ENCODE results near the gene AK2. TPM values are rescaled to one million over a fixed set of nuclear protein-coding genes. Genes with fewer than 3 reads are reported as not detected.

Gene AK2
- total RNA-seq, 1 experiment from 2014 or later, result 159 TPM

DNA sequence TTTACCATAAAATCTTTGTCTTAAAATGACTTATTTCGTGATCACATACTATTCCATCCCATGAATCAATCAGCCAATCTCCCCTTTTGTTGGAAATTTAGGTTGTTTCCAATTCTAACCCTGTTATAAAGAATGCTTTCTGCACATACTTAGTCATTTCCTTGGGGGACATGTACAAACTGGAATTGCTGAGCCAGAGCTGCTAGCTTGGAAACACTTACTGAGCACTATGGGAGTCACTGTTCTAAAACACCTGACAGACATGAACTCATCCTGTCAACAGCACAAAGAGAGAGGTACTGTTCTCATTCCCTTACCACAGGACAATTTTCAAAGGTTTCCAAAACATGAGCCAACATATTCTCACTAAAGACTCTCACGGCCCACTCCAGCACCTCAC lies 32.1 kb downstream of the AK2 start:
- H2BK20ac ChIP-seq (ENCODE audit: low read depth, low read length, poor library complexity, severe bottlenecking), result no peak overlapping the region
- no peak overlapping the region for H4K5ac ChIP-seq (ENCODE audit: insufficient read length, low read depth, low read length)
- H2BK5ac ChIP-seq (ENCODE audit: insufficient read length, low read length), result no peak overlapping the region
- Mint-ChIP-seq H3K9me3 (no peaks in the 10 kb centered on the region), H3K36me3 (ENCODE audit: insufficient read depth in 1 of 3, low read depth in 3 of 3) (peaks cover 6 to 27% (median 15%) of the 10 kb centered on the region in 3 experiments; a peak in 6 of 7 replicates), H3K27ac (peak overlapping the region in 1 of 3 experiments; percentile 8; a peak in 1 of 7 replicates), H3K4me1 (peaks cover 28 to 33% of the 10 kb centered on the region in 2 experiments), H3K4me3 (no peak overlapping the region), H3K27me3 (ENCODE audit: low read depth) (no peaks in the 10 kb centered on the region; the same call in 1 of the 2 replicates)
- no peak overlapping the region for H2BK12ac ChIP-seq (ENCODE audit: insufficient read length, low read depth, low read length)
- H3K79me2 ChIP-seq (ENCODE audit: insufficient read depth, low read length), result no peaks in the 10 kb centered on the region
- H3T11ph ChIP-seq (ENCODE audit: low read length), result no peak overlapping the region
- no peak overlapping the region for H4K8ac ChIP-seq (replicated peaks; ENCODE audit: insufficient read length, low read depth, low read length)
- H2AFZ ChIP-seq (ENCODE audit: low read length), result no peak overlapping the region
- H3K4ac ChIP-seq (ENCODE audit: low read depth, low read length), result no peak overlapping the region
- no peaks in the 10 kb centered on the region for H3K4me1 ChIP-seq (ENCODE audit: insufficient read depth, low read length)
- no peak overlapping the region for H2AK5ac ChIP-seq (ENCODE audit: insufficient read length, low read length)
- H3K56ac ChIP-seq (ENCODE audit: insufficient read length, low read depth, low read length), result no peak overlapping the region
- no peaks in the 10 kb centered on the region for H3K27me3 ChIP-seq (ENCODE audit: insufficient read depth, low read length)
- WGBS (ENCODE audit: extremely low coverage, insufficient read length, low lambda C conversion rate), result no CpG with 5 or more reads among the region's 2 CpGs
- H4K20me1 ChIP-seq (ENCODE audit: control insufficient read depth, insufficient read depth, insufficient read length), result no peaks in the 10 kb centered on the region
- H3K9me3 ChIP-seq (ENCODE audit: control insufficient read depth, low read depth, low read length), result no peaks in the 10 kb centered on the region
- no peak overlapping the region for H4K91ac ChIP-seq (ENCODE audit: insufficient read length, low read depth, low read length)
- no peak overlapping the region for H3K27ac ChIP-seq (ENCODE audit: insufficient read length, low read depth, low read length)
- H2BK120ac ChIP-seq (ENCODE audit: low read depth, low read length, poor library complexity, severe bottlenecking), result no peak overlapping the region
- no peaks in the 10 kb centered on the region for H3K79me1 ChIP-seq (ENCODE audit: insufficient read depth, low read depth, low read length, poor library complexity, severe bottlenecking)
- TF ChIP-seq, protein P1, sequence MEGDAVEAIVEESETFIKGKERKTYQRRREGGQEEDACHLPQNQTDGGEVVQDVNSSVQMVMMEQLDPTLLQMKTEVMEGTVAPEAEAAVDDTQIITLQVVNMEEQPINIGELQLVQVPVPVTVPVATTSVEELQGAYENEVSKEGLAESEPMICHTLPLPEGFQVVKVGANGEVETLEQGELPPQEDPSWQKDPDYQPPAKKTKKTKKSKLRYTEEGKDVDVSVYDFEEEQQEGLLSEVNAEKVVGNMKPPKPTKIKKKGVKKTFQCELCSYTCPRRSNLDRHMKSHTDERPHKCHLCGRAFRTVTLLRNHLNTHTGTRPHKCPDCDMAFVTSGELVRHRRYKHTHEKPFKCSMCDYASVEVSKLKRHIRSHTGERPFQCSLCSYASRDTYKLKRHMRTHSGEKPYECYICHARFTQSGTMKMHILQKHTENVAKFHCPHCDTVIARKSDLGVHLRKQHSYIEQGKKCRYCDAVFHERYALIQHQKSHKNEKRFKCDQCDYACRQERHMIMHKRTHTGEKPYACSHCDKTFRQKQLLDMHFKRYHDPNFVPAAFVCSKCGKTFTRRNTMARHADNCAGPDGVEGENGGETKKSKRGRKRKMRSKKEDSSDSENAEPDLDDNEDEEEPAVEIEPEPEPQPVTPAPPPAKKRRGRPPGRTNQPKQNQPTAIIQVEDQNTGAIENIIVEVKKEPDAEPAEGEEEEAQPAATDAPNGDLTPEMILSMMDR (conservative IDR thresholded peaks at IDR 0.05), result no peak
- H3K23ac ChIP-seq (ENCODE audit: insufficient read length, low read depth, low read length), result no peak overlapping the region
- H2BK15ac ChIP-seq (ENCODE audit: low read depth, low read length), result no peak overlapping the region
- no peak for DNase-seq
- no peak overlapping the region for H3K14ac ChIP-seq (ENCODE audit: insufficient read depth, low read length)
- H3K18ac ChIP-seq (ENCODE audit: insufficient read length, low read depth, low read length), result no peak overlapping the region
- no peak overlapping the region for H3K9ac ChIP-seq (ENCODE audit: extremely low read depth, insufficient read length, low read length)
- H3K23me2 ChIP-seq (ENCODE audit: insufficient read length, low read depth, low read length, poor library complexity, severe bottlenecking), result no peaks in the 10 kb centered on the region
- no peak overlapping the region for H3K4me2 ChIP-seq (ENCODE audit: insufficient read depth, insufficient read length, low read length)
